GM12878 (cell line): ENCODE measurements around the gene ZNF75A. TPM values are rescaled to one million over a fixed set of nuclear protein-coding genes. Genes with fewer than 3 reads are reported as not detected.
A peak's percentile ranks its signal among the peaks of the same experiment; 100 is the strongest.

Experiments used
- FOXK2 ChIP-seq: fragments of 450-650 bp; IDR thresholded peaks from 2 replicates; pipeline ENCODE4 v1.6.1; 2017; ENCODE audit warnings: mild to moderate bottlenecking, moderate library complexity
- GABPA ChIP-seq: IDR thresholded peaks from 2 replicates; pipeline ENCODE4 v1.6.1; 2014; ENCODE audit warnings: antibody characterized with exemption, low read depth, mild to moderate bottlenecking, inconsistent platforms
- HCFC1 ChIP-seq: fragments of 150-350 bp; IDR thresholded peaks from 2 replicates; pipeline ENCODE4 v1.6.1; 2014; ENCODE audit warnings: low read length
- IRF5 ChIP-seq: fragments of 450-650 bp; IDR thresholded peaks from 2 replicates; pipeline ENCODE4 v1.6.1; 2017; ENCODE audit warnings: borderline replicate concordance
- PAX5 ChIP-seq: IDR thresholded peaks from 2 replicates; pipeline ENCODE4 v1.6.1; 2011; ENCODE audit warnings: low read depth, low read length, borderline replicate concordance
- RELA ChIP-seq: fragments of 450-650 bp; IDR thresholded peaks from 2 replicates; pipeline ENCODE4 v1.8.0; 2014; ENCODE audit warnings: borderline replicate concordance; ENCODE audit not compliant: partially characterized antibody
- RFX5 ChIP-seq: IDR thresholded peaks from 2 replicates; pipeline ENCODE4 v1.6.1; 2011; ENCODE audit warnings: low read depth, low read length, improper control_type of control experiment
- SIX5 ChIP-seq: IDR thresholded peaks from 2 replicates; pipeline ENCODE4 v1.6.1; 2011; ENCODE audit warnings: mild to moderate bottlenecking, low read depth, low read length, moderate library complexity; ENCODE audit not compliant: severe bottlenecking
- SMAD5 ChIP-seq: IDR thresholded peaks from 2 replicates; pipeline ENCODE4 v1.6.1; 2016; ENCODE audit warnings: antibody characterized with exemption, low read depth
- SPI1 ChIP-seq: IDR thresholded peaks from 2 replicates; pipeline ENCODE4 v1.6.1; 2011; ENCODE audit warnings: low read depth, mild to moderate bottlenecking, low read length, moderate library complexity, borderline replicate concordance; ENCODE audit not compliant: insufficient read depth
- SRF ChIP-seq, 2 experiments: IDR thresholded peaks; 2 replicates each; pipeline ENCODE4 v1.6.1; 2011; ENCODE audit warnings: low read depth in 2 of 2, low read length in 2 of 2, mild to moderate bottlenecking in 1 of 2, moderate library complexity in 1 of 2
- TARDBP ChIP-seq: IDR thresholded peaks from 2 replicates; pipeline ENCODE4 v1.6.1; 2016; ENCODE audit warnings: borderline replicate concordance
- USF1 ChIP-seq: IDR thresholded peaks from 2 replicates; pipeline ENCODE4 v1.6.1; 2011; ENCODE audit warnings: borderline replicate concordance, low read depth, mild to moderate bottlenecking, moderate library complexity, mixed read lengths, low read length; ENCODE audit not compliant: insufficient read depth; ENCODE audit errors: extremely low read length
- YBX1 ChIP-seq: fragments of 450-650 bp; IDR thresholded peaks from 2 replicates; pipeline ENCODE4 v1.6.1; 2016; ENCODE audit warnings: antibody characterized with exemption
- ZSCAN29 ChIP-seq: fragments of 450-650 bp; IDR thresholded peaks from 2 replicates; pipeline ENCODE4 v1.6.1; 2017; ENCODE audit warnings: mild to moderate bottlenecking, moderate library complexity
- polyA plus RNA-seq, 11 experiments: library from polyadenylated mRNA; depleted of rRNA in 4 of 11; unstranded in 6 of 11; stranded (reverse) in 5 of 11; fragments of >200 nt; fragmentation: Nextera tagmentation in 4 of 11; fragmentation: Illumina TruSeq in 1 of 11; extraction: Ambion mirVana in 4 of 11; extraction: Trizol in 1 of 11; gene quantifications; 1 replicate in 1 of 11; 2 replicates in 10 of 11; pipeline versions ENCODE4 v1.2.1 to v1.2.3, GENCODE V29; 2011 to 2016; ENCODE audit warnings: inconsistent platforms in 2 of 11, missing spikeins in 2 of 11, low read depth in 1 of 11
- total RNA-seq, 4 experiments: library from RNA; depleted of rRNA in 3 of 4; stranded (reverse); fragments of >200 nt in 3 of 4; fragmentation: Illumina TruSeq in 1 of 4; extraction: Trizol in 1 of 4; gene quantifications; 2 replicates each; pipeline versions ENCODE4 v1.2.1 to v1.2.3, GENCODE V29; 2013 to 2021
- TF ChIP-seq, protein P1 (sequence below): fragments of 450-650 bp; IDR thresholded peaks from 2 replicates; pipeline ENCODE4 v1.6.1; 2016; ENCODE audit warnings: mild to moderate bottlenecking
- TF ChIP-seq, protein P2 (sequence below): fragments of 450-650 bp; IDR thresholded peaks from 2 replicates; pipeline ENCODE4 v1.6.1; 2017; ENCODE audit warnings: mild to moderate bottlenecking, low read depth, inconsistent platforms; ENCODE audit not compliant: poor library complexity, severe bottlenecking
- TF ChIP-seq, protein P3 (sequence below): fragments of 450-650 bp; formaldehyde crosslinking; IDR thresholded peaks from 2 replicates; pipeline ENCODE4 v1.5.0; 2022; ENCODE audit warnings: mild to moderate bottlenecking, missing genetic modification characterization
- TF ChIP-seq, protein P4 (sequence below): fragments of 450-650 bp; IDR thresholded peaks from 2 replicates; pipeline ENCODE4 v1.6.1; 2016; ENCODE audit warnings: mild to moderate bottlenecking

The ZNF75A gene
- total and polyA plus RNA-seq, 10 of the 15 experiments (the other 5 are each of a cell fraction or from before 2014, with no cell fraction given) = 7.4 to 21.2 (median 16.1) TPM

DNA sequence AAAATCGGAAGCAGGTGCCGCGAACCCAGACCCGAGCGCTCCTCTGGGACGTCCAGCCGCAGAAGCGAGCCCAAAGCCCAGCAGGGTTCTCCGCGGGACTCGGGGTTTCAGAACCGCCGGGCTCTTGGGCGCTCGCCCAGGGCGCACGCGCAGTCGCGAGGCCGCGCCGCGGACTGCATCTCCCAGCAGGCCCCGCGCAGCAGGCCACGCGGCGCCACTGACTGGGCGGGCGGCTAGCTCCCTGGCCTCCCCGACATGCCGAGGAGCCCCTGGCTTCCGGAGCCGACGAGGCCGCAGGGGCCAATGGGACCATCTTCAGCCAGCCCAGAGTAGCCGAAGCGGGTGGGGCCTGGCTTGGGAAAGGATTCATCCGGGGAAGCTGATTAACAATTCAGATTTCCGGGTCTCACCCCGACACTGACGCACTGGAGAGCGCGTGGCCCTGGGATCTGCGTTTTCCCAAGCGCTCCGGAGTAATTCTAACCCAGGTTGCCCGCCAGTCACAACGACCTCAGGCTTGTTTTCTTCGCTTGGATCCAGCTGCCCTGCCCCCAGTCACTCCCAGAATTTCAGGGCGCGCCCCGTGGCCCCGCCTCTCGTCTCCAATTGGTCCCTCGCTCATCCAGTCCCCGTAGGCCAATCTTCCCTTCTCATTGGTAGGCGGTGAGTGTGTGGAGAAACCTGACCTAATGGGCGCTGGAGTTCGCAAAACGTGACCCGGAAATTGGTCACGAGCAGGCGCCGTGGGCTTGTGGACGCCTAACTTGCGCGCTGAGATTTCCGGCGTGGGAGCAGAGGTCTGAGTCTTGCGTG is 22.4 kb upstream of the ZNF75A start, which contains the start of gene ZNF263 (continued):
- TF ChIP-seq, protein P1, sequence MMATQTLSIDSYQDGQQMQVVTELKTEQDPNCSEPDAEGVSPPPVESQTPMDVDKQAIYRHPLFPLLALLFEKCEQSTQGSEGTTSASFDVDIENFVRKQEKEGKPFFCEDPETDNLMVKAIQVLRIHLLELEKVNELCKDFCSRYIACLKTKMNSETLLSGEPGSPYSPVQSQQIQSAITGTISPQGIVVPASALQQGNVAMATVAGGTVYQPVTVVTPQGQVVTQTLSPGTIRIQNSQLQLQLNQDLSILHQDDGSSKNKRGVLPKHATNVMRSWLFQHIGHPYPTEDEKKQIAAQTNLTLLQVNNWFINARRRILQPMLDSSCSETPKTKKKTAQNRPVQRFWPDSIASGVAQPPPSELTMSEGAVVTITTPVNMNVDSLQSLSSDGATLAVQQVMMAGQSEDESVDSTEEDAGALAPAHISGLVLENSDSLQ = peak; percentile 86
- TF ChIP-seq SPI1 = no peak
- peak; percentile 73; the same call in 1 of the 2 replicates for TF ChIP-seq PAX5
- TF ChIP-seq, protein P2, sequence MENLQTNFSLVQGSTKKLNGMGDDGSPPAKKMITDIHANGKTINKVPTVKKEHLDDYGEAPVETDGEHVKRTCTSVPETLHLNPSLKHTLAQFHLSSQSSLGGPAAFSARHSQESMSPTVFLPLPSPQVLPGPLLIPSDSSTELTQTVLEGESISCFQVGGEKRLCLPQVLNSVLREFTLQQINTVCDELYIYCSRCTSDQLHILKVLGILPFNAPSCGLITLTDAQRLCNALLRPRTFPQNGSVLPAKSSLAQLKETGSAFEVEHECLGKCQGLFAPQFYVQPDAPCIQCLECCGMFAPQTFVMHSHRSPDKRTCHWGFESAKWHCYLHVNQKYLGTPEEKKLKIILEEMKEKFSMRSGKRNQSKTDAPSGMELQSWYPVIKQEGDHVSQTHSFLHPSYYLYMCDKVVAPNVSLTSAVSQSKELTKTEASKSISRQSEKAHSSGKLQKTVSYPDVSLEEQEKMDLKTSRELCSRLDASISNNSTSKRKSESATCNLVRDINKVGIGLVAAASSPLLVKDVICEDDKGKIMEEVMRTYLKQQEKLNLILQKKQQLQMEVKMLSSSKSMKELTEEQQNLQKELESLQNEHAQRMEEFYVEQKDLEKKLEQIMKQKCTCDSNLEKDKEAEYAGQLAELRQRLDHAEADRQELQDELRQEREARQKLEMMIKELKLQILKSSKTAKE = peak; percentile 78
- no peak for TF ChIP-seq IRF5
- TF ChIP-seq, protein P3, sequence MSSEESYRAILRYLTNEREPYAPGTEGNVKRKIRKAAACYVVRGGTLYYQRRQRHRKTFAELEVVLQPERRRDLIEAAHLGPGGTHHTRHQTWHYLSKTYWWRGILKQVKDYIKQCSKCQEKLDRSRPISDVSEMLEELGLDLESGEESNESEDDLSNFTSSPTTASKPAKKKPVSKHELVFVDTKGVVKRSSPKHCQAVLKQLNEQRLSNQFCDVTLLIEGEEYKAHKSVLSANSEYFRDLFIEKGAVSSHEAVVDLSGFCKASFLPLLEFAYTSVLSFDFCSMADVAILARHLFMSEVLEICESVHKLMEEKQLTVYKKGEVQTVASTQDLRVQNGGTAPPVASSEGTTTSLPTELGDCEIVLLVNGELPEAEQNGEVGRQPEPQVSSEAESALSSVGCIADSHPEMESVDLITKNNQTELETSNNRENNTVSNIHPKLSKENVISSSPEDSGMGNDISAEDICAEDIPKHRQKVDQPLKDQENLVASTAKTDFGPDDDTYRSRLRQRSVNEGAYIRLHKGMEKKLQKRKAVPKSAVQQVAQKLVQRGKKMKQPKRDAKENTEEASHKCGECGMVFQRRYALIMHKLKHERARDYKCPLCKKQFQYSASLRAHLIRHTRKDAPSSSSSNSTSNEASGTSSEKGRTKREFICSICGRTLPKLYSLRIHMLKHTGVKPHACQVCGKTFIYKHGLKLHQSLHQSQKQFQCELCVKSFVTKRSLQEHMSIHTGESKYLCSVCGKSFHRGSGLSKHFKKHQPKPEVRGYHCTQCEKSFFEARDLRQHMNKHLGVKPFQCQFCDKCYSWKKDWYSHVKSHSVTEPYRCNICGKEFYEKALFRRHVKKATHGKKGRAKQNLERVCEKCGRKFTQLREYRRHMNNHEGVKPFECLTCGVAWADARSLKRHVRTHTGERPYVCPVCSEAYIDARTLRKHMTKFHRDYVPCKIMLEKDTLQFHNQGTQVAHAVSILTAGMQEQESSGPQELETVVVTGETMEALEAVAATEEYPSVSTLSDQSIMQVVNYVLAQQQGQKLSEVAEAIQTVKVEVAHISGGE (CRISPR knock-in tag) = no peak
- peak; percentile 65; the same call in 1 of the 2 replicates for TF ChIP-seq TARDBP
- peak in 1 of 2 experiments; percentile 84; a peak in 2 of 4 replicates for TF ChIP-seq SRF (IDR thresholded peaks at IDR 0.05; ENCODE audit: low read depth in 2 of 2, low read length in 2 of 2)
- no peak for TF ChIP-seq YBX1
- no peak for TF ChIP-seq ZSCAN29
- peak; percentile 82 for TF ChIP-seq SIX5
- peak; percentile 61 for TF ChIP-seq FOXK2
- 0 out of 2 replicates have a peak, but pooled peaks have one; percentile 71 for TF ChIP-seq SMAD5
- peak; percentile 23 for TF ChIP-seq RELA
- peak; percentile 77 for TF ChIP-seq RFX5
- TF ChIP-seq USF1 = peak; percentile 88
- peak; percentile 92 for TF ChIP-seq GABPA
- peak; percentile 90 for TF ChIP-seq HCFC1
- TF ChIP-seq, protein P4, sequence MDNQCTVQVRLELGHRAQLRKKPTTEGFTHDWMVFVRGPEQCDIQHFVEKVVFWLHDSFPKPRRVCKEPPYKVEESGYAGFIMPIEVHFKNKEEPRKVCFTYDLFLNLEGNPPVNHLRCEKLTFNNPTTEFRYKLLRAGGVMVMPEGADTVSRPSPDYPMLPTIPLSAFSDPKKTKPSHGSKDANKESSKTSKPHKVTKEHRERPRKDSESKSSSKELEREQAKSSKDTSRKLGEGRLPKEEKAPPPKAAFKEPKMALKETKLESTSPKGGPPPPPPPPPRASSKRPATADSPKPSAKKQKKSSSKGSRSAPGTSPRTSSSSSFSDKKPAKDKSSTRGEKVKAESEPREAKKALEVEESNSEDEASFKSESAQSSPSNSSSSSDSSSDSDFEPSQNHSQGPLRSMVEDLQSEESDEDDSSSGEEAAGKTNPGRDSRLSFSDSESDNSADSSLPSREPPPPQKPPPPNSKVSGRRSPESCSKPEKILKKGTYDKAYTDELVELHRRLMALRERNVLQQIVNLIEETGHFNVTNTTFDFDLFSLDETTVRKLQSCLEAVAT = peak; percentile 92
